CD4-positive, alpha-beta T cell treated with Interleukin-4 for 4 hours (primary cell): ENCODE measurements around the gene RASD1.
"Not testable (repeated sequence)": the region's sequence is repeated elsewhere in the genome, so short reads cannot be mapped to it uniquely, and the experiment has no call there.

Source experiments
- DNase-seq: peaks from one replicate; pipeline ENCODE4 v3.0.0-alpha.2; 2020

RASD1 gene

DNA sequence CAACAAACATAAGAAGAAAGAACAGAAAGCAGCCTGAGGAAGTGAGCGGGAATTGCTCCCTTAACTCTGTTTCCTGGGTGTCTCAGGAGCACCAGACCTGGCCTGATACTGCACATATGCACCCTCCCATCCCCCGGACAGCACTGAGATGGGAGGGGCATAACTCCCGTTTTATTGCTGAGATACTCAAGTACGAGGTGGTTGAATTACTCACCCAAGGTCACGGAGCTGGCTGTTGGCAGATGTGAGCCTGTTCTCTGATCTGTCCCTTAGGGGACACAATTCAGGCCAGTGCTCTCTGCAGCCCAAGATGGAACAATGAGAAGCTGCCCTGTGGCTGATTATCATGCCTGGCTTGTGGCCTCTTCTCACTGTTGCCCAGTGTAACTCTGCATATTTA lies 28.5 kb downstream of the RASD1 start:
- DNase-seq: no peak

DNA sequence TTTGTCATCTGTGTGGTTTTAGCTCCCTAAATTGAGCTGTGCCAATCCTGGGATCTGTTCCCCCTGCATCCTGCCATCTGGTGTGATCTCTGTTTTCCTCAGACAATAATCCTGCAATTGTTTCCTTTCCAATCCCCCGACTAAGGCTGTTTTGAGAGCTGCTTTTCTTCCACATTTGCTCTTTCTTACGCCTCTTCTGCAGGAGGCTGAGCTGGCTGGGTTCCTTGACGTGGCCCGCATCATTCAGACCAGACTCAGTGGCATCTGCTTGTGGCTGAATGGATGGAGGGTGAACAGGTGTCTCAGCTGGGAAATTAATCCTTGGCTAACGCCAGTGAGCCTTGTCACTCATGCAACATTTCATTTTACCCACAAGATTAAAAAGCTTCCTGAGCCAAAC lies 29.2 kb downstream of the RASD1 start:
- no peak for DNase-seq

DNA sequence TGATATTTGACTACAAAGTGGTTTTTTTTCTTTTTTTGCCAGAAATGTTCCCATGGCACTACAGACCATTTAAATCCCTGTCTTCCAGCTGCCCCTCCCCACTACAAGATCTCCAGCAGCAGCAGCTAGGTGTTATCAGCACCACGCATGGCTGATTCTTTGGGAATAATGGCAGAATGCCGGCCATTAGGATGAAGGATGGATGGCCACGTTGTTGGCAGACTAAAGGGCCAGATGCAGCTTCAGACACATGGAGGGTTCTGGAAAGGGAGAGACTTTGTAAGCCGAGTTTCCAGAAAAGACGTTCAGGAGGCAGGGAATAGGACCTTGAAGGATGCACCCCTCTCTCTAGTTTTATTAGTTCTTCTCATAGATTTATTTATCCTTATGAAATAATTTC lies 29.7 kb downstream of the RASD1 start:
- DNase-seq: no peak

DNA sequence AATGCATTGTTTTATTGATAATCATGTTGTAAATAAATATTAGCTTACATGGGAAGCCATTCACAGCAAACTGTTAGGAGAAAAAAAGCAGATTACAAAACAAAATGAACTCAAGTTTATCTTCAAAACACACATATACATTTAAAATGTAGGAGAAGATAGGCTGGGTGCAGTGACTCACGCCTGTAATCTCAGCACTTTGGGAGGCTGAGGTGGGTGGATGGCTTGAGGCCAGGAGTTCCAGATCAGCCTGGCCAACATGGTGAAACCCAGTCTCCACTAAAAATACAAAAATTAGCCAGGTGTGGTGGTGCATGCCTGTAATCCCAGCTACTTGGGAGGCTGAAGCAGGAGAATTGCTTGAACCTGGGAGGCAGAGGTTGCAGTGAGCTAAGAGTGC lies 30.3 kb downstream of the RASD1 start:
- not testable (repeated sequence) for DNase-seq

DNA sequence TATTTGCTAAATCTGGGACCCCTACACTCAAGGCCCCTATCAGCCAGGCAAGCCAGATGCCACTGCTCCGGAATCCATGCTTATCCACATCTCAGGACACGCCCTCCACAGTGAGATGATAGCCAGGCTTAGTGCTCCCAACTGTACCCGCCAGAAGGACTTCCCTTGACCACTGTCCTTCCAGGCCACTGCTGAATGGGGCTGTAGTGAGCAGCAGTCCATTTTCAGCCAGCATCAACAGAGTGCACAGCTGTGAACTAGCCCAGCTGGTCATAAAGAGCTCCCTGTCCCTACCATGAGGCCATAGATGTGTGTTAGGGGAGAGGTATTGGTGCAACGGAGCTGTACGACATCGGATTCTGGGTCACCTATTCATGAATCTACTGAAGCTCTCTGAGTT lies 32.4 kb downstream of the RASD1 start:
- no peak for DNase-seq

DNA sequence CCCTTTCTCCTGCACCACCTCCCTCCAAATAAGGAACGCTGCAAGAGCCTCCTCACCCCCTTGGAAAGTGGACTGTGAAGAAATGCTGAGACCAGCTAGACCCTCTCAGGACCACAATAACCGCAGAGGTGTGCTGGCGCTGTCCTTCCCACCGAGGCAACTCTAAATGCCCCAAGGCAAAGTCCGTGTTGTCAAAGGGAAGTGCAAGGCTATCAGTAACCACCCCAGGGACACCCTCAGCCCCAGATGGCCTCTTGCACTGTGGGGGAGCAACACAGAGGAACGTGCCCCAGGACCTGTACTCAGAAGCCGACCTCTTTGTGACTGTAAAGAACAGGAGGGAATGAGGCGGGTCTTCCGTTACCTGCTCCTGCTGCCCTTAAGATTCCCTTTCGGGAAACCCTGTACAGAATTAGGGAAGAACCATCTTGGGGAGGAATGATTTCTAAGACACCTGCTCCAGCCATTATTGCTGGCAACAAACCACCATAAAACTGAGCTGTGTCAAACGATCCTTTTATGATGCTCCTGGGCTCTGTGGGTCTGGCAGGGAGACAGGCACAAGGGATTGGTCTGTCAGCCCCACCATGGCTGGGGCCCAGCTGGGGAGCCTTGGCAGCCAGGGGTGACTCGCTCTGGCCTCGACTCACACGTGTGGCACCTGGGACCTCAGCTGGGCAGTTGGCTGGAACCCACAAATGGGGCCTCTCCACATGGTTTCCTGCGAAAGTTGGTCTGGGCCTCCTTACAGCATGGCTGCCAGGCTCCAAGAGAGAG lies 34.0 kb downstream of the RASD1 start:
- no peak for DNase-seq

DNA sequence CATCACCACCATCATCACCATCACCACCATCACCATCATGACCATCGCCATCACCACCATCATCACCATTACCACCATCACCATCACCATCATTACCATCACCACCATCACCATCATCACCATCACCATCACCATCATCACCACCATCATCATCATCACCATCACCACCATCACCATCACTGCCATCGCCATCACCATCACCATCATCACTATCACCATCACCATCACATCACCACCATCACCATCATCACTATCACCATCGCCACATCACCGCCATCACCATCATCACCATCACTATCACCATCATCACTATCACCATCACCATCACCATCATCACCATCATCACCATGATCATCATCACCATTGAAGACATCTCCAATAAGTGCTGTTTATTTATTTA lies 36.2 kb downstream of the RASD1 start:
- no peak for DNase-seq

DNA sequence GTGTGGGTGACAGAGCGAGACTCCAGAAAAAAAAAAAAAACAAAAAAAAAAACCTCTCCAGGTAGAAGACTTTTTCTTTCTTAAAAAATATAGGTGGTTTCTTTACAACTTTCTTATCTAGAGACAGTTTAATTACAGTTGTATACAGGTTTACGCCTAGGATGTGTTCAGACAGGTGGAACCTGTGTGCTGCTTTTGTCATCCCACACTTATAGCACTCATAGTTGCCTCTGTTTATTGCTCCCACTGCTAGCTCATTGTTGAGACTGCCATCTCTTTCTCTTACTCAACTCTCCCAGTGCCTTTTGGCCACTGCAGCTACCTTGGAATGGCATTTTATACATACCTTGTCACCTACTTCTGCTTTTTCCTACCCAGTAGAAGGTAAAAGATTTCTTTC lies 38.5 kb downstream of the RASD1 start:
- DNase-seq: no peak

DNA sequence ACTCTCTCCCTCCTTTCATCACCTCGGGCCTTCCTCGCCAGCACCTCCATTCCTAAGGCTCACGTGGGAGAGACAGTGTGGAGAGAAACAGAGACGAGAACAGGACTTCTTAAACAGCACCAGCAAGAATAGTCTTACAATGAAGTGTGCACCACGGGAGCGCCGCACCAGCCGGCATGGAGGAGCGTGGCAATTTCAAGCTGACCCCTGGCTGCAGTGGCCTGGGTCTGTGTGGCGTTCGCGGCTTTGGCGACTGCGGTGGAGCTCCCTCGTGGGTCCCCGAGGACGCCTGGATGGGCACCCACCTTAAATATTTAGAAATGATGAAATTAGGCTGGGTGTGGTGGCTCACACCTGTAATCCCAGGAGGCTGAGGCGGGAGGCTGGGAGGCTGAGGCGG lies 39.9 kb downstream of the RASD1 start:
- DNase-seq: no peak

DNA sequence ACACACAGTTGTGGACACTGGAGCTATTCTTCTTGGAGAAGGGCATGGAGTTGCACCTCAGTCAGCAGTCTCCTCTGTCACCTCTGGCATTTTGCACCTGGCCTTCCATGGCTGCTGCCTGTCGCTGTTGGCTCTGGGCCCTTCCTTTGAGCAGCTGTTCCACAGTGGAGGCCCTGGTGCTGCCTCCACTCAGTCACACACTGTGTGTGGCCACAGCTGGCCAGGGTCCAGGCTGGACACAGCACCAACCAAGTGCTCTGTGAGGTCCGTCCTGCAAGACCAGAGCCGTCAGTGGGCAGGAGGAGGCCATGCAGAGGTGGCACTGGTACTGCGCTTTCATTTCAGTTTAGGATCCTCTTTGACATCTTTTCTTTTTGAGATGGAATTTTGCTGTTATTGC lies 41.0 kb downstream of the RASD1 start:
- DNase-seq: no peak

DNA sequence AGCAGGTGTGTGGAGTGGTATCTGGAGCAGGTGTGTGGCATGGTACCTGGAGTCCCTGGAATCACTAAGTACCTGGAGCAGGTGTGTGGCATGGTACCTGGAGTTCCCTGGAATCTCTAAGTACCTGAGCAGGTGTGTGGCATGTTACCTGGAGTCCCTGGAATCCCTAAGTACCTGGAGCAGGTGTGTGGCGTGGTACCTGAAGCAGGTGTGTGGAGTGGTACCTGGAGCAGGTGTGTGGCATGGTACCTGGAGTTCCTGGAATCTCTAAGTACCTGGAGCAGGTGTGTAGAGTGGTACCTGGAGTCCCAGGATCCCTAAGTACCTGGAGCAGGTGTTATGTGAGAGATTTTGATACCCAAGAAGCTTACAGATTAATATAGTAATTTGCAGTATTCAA lies 41.5 kb downstream of the RASD1 start:
- not testable (repeated sequence) for DNase-seq

DNA sequence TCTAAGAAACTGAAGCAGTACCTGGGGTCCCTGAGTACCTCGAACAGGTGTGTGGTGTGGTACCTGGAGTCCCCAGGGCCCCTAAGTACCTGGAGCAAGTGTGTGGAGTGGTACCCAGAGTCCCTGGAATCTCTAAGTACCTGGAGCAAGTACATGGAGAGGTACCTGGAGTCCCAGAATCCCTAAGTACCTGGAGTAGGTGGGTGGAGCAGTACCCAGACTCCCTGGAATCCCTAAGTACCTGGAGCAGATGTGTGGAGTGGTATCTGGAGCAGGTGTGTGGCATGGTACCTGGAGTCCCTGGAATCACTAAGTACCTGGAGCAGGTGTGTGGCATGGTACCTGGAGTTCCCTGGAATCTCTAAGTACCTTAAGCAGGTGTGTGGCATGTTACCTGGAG lies 41.9 kb downstream of the RASD1 start:
- no peak for DNase-seq

DNA sequence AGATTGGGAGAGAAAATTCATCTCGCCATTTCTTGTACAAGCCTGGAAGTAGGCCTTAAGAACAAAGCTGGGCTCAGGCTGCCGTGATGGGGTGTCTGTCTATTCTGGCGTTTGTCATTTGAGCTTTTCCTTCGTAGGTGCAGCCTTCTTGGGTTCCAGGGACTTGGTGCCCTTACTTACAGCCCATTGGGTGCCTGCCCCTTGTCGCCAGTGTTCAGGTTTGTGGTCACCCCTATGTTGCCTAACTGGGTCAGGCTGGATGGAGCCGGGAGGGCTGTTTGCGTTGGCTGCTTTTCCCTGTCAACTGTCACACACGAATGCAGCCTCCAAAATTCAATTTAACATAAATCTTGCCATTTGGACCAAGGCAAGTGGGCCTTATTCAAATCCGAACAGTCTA lies 43.1 kb downstream of the RASD1 start:
- no peak for DNase-seq

DNA sequence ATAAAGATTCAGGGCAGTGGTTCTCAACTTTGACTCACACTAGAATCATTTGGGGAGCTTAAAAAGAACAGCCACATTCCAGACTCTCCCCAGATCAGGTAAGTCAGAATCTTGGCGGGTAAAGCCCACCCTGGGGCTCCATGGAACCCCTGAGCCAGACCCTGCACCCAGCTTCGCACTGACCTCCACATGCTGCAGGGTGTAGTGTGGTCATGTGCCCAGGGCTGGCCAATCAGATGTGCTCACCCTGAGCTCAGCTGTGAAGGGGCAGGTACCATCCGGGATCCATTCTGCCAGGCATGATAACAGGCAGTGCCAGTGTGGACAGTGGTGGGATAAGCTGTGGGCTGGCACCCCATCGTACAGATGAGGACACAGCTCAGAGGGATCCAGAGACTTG lies 47.5 kb downstream of the RASD1 start:
- no peak for DNase-seq

DNA sequence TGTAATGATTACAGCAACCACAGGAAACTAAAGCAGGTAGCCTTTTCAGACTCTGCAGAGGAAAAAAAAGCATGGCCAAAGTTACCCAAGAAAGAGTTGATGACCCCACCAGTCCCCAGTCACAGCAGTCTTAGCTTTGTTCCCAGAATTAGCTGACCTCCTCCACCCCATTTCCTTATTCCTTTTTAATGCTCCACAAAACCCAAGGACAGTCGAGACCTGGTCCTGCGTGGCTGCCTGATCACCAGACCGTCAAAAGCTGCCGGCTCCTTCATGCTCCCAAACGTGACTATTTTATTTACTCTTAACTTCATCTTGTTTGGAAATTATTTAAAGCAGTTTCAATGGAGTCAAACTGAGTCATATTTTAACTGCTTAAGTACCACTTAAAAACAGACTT lies 48.1 kb downstream of the RASD1 start:
- DNase-seq: no peak

DNA sequence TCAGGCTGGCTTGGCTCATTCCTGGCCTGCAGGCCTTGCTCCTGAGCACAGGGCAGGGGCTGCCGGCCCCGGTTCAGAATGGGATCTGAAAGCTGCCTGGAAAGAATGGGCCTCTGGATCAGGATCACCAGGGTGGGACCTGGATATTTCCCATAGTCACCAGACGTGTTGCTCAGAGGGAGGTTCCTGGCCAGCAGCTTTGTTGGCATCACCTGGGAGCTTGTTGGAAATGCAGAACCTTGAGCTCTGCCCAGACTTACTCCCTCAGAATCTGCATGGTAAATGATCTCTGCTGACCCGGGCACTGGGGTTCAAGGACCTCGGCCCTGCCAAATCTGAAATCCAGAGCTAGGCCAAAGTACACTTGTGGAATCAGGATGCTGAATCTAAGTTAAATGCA lies 48.9 kb downstream of the RASD1 start:
- no peak for DNase-seq

DNA sequence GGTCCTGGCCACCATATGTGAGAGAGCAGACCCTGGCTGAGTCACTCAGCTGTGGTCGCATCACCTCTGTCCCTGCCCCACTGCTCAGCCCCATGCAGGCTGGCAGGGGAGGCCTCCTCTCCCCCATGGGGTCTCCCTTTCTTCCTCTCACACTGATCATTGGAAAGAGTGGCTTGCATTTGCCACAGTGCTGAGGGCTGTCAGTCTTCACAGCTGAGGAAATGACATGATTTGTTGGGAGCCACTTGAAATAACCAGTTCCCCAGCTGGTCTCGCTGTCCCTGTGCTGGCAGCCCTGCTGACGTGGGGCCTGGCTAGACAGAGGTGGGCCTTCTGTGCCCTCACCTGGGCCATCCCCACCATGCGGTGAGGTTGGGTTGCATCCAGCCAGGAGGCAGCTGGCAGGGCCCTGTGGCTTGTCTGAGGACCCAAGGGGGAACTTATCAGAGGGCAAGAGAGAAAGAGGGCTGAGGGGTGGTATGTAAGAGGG lies 49.5 kb downstream of the RASD1 start:
- no peak for DNase-seq

DNA sequence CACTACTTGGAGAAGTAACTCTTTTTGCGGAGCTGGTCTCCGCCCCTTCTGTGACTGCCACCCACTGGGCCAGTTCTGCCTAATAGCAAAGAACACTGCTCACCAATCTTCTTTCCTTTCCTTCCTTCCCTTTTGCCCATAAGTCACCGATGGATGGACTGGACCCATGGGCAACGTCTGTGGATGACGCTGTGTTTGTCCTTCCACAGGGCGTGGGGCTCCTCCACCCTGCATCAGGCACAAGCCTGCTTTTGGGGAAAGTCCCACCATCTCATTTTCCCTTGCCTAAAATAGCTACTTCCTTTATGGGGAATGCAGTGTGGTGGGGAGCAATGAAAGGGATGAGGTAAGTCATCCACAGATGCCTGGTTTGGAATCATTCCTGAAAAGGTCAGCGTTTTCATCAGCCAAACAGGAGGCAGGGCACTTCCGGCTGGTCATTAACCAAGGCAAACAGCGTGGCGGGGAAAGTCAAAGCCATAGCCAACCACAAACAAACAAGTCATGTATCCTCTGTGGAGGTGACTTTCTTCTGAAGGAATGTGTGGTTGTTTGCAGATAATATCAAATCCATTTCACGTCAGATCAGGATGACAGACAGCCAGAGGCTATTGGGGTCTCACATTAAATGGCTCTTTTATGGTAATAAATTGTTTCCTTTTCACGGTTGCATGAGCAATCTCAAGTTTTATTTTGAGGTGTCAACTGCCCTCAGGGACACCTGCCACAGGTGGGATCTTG lies 50.1 kb downstream of the RASD1 start:
- no peak for DNase-seq

DNA sequence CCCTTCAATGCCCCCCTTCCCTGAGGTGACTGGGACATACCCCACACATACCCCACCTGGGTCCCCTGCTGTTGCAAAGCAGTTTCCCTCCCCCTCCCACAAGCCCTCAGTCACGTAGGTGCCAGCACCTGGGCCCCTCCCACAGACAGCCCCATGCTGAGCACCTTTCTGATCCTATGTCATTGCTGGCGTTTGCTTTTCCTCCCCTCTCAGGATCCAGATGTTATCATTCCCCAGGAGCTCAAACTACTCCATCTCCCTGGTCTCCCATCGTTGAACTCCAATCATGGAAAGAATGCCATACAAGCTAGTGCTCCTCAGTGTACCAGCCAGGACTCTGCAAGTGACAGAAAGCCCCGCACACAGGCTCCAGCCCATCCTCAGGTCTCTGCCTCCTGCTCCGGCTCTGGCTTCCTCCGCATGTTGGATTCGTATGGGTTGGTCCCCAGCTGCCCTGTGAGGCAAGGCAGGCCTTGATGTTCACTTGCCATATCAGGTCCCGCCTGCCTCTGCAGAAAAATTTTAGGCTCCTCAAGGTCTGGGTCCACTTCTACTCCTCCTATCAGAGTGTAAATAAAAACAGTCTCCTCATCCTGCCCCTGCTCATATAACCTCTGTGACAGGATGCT lies 50.8 kb downstream of the RASD1 start:
- no peak for DNase-seq
